Right ventricle myocardium inferior (tissue), 1 donor: Measurements from ENCODE around the gene HMCES. TPM values are rescaled to one million over a fixed set of nuclear protein-coding genes. Genes with fewer than 3 reads are reported as not detected.

Experiments
- ATAC-seq: fragments of 200-7000 bp; cut with Tn5 transposase; one replicate; pipeline ENCODE4 v1.9.1; 2020; ENCODE audit warnings: mild to moderate bottlenecking, moderate library complexity
- DNase-seq: peaks from one replicate; pipeline ENCODE4 v3.0.0; 2021; ENCODE audit errors: missing footprints
- intact Hi-C: fragments of 100-400 bp; cut with DNase I; formaldehyde crosslinking; loops from one replicate; pipeline ENCODE4 v1.11.0; 2022
- total RNA-seq: library from RNA; stranded (reverse); fragmentation: NEBNext Ultra II Directional; extraction: Animal tissue kit (Norgen Biotek cat#: 25700); gene quantifications from one replicate; pipeline ENCODE4 v1.2.1, GENCODE V29; 2021
- donor health status: DM: no; HTN: yes; CAD: no; lungs with severe emphysema.

HMCES gene
- total RNA-seq, 1 donor from 2014 or later: 42.3 TPM

- peak; percentile 76 for DNase-seq
- intact Hi-C loops: no loop called here
- peak; percentile 4 for ATAC-seq
Observed at GRCh38 chr3:129315223-129315997, 36.7 kb downstream of the HMCES start.

GRCh38 chr3:129315998-129316247, 37.3 kb downstream of the HMCES start:
- ATAC-seq (no peak), DNase-seq (no peak)
- intact Hi-C loops: loop anchor here (2.0 kb wide), 1 partner anchor 37 kb away; the partner anchor contains the start of gene HMCES

- ATAC-seq (peak; percentile 58), DNase-seq (peak; percentile 92)
- intact Hi-C loops: loop anchor here (2.0 kb wide), 1 partner anchor 38 kb away; the partner anchor contains the start of gene HMCES
Observed at GRCh38 chr3:129316248-129317013, 37.8 kb downstream of the HMCES start.

- DNase-seq (no peak), ATAC-seq (no peak)
- intact Hi-C loops: loop anchor here (2.0 kb wide), 1 partner anchor 38 kb away; the partner anchor contains the start of gene HMCES
Observed at GRCh38 chr3:129317014-129317771, 38.5 kb downstream of the HMCES start.

DNA sequence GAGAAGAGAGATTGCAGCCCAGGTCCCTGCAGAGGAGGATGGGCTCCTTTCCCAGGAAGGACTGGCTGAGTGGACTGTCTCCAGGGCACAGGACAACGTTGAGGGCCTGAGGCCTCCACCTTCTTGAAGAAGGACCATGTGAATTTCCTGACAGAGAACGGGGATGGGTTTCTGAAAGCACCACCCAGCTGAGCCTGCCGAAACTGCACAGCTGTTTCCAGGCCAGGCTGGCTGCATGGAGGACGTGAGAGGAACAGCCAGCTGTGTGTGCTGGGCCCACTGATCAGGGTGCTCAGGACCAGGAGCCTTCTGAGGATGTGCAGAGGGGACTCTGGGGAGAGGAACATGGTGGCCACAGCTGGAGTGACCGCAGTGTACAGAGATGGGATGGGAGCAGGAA, 39.2 kb downstream of the HMCES start:
- no peak for ATAC-seq
- no peak for DNase-seq
- intact Hi-C loops: loop anchor here (2.0 kb wide), 1 partner anchor 39 kb away; the partner anchor contains the start of gene HMCES

GRCh38 chr3:129318921-129319320, 40.3 kb downstream of the HMCES start:
- DNase-seq (no peak), ATAC-seq (no peak)
- intact Hi-C loops: no loop called here

DNA sequence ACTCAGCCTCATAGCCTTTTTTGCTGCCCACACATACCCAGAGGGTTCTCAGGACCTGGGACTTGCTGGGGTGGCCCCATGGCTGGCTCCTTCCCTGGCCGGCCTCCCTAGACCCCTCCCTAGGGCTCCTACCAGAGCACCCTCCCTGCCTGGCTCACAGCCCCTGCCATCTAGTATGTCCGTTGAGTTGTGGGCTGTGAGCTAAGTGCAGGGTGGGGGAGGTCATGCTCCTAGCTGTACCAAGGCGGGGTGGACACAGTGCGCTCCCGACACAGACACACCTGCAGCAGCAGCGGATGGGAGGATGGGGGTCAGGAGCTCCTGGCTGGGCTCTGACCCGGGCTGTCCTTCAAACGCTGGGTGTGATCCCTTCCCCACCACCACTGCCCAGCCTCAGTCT, 41.6 kb downstream of the HMCES start:
- intact Hi-C loops: no loop called here
- DNase-seq (no peak), ATAC-seq (no peak)

- DNase-seq (no peak), ATAC-seq (no peak)
- intact Hi-C loops: no loop called here
Observed at GRCh38 chr3:129320825-129321487, 42.3 kb downstream of the HMCES start.

DNA sequence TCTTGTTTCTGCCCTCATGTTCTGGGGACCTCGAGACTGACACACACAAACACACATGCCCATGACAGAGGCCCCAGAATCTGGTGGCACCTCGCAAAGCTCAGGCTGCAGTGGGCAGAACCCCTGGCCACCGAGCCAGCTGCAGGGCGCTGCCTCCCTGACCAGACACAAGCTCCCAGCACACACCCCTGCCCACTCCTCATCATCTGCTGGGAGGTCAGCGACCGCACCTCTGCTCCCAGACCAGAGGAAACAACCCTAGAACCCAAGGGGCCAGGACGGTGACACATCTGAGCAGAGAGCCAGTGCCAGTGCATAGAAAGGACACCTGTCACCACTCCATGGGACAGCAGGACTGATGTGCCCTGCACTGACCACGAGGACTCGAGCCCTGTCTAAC, 43.2 kb downstream of the HMCES start:
- intact Hi-C loops: no loop called here
- DNase-seq (no peak), ATAC-seq (no peak)

- ATAC-seq (no peak), DNase-seq (no peak)
- intact Hi-C loops: no loop called here
Observed at GRCh38 chr3:129323651-129324294, 45.1 kb downstream of the HMCES start.

- intact Hi-C loops: no loop called here
- DNase-seq: no peak
- no peak for ATAC-seq
Observed at GRCh38 chr3:129324855-129325254, 46.2 kb downstream of the HMCES start.

DNA sequence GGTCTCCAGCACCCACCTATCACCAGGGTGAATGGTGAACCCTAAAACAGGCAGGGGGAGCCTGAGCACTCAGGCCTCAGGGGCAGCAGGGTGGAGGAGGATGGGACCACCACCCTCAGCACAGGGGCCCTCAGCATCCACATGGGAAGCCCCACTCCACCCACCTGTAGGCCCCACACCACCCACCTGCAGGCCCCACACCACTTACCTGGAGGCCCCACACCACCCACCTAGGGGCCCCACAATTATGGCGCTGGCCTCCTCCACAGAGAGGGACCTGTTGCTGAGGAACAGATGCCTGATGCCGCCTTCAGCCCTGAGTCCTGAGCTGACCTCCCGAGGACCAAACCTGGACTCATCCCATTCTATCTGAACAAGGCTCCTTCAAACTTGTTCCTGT, 46.7 kb downstream of the HMCES start:
- ATAC-seq (no peak), DNase-seq (no peak)
- intact Hi-C loops: no loop called here

- intact Hi-C loops: no loop called here
- ATAC-seq (no peak), DNase-seq (no peak)
Observed at GRCh38 chr3:129326138-129326537, 47.5 kb downstream of the HMCES start.

DNA sequence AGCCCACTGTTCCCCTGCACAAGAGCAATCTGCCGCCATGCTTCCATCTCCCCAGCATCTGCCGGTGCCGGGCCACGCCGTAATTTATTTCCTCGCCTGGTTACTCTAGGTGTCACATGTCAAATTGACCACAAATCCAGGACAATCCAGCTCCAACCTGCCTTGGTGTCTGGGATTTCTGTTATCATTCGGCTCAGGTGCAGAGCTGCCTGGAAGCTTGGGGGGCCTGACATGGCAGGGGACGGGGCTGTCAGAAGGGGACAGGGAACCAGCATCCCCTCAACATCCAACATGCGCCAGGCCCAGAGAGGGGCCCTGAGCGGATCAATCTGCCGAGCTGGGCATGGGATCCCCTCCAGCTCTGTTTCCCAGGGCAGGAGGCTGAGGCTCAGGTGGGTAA, 47.9 kb downstream of the HMCES start:
- ATAC-seq (no peak), DNase-seq (no peak)
- intact Hi-C loops: no loop called here

DNA sequence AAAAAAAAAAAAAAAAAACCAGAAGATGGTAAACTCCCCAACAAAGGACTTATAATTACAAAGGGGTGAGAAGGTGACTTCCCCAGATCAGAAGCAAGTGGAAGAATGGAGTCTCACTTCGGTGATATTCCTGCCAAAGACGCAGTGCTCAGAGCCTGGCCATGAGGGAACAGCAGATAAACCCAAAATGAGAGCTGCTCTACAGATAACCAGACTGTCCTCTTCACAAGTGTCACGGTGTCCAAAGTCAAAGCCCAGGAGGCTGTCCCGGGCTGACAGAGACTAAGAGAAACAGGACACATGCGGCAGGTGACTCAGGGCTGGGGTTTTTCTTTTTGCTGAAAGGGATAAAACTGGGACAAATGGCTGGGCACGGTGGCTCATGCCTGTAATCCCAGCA, 48.8 kb downstream of the HMCES start:
- ATAC-seq: no peak
- intact Hi-C loops: no loop called here
- DNase-seq: no peak

GRCh38 chr3:129329858-129330257, 51.2 kb downstream of the HMCES start:
- intact Hi-C loops: no loop called here
- ATAC-seq: no peak
- DNase-seq: no peak

- intact Hi-C loops: no loop called here
- DNase-seq: no peak
- no peak for ATAC-seq
Observed at GRCh38 chr3:129330409-129330808, 51.7 kb downstream of the HMCES start.

- no peak for DNase-seq
- no peak for ATAC-seq
- intact Hi-C loops: no loop called here
Observed at GRCh38 chr3:129333891-129334290, 55.2 kb downstream of the HMCES start.
